ENCODE data around the gene CCRL2. TPM values are rescaled to one million over a fixed set of nuclear protein-coding genes. Genes with fewer than 3 reads are reported as not detected.

CCRL2 gene
- polyA plus RNA-seq, 1 experiment = not detected

DNA sequence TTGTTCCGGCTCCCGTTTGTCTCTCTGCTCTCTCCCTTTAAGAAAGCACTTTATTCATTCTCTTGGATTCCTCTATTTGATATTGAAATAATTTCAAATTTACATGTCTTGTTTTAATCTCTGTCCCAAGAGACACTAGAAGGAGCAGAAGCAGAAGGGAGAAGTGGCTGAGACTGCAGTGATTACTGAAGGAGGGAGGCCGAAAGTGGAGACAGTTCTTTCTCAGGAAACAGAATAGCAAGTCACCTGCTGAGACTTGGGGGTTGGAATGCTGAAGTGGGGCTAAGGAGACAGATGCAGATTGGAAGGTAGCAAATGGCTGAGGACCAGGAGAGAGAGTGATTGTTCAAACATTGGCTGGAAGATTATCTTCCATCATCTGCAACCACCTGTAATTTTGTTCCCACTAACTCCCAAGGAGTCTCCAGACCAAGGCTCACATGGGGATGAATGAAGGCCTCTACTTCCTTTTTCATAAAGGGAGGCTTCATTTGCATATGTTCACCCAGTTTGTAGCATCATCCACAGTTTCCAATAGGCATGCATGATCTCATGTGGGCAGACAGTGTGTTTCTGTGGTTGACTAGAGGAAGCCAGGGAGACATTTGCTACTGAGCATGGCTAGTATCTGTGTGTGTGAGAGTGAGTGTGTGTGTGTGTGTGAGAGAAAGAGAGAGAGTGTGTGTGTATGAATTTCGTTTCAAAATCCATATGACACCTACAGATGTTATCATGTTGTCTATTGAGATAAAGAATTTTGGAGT, 33.7 kb downstream of the CCRL2 start:
- ChIA-PET POLR2A (no interaction called here), CTCF (no interaction called here)
- H3K4me3 ChIP-seq (ENCODE audit: low read depth, low read length) = no peak overlapping the region
- no peak for DNase-seq (ENCODE audit: low read depth)
- H3K36me3 ChIP-seq (ENCODE audit: control insufficient read depth, insufficient read depth, low read length) = no peaks in the 10 kb centered on the region
- peaks cover 6% of the 10 kb centered on the region for H3K27me3 ChIP-seq (ENCODE audit: control insufficient read depth, insufficient read depth, low read length)
- TF ChIP-seq CTCF (IDR thresholded peaks at IDR 0.05; ENCODE audit: insufficient read depth, low read depth, low read length) = no peak

DNA sequence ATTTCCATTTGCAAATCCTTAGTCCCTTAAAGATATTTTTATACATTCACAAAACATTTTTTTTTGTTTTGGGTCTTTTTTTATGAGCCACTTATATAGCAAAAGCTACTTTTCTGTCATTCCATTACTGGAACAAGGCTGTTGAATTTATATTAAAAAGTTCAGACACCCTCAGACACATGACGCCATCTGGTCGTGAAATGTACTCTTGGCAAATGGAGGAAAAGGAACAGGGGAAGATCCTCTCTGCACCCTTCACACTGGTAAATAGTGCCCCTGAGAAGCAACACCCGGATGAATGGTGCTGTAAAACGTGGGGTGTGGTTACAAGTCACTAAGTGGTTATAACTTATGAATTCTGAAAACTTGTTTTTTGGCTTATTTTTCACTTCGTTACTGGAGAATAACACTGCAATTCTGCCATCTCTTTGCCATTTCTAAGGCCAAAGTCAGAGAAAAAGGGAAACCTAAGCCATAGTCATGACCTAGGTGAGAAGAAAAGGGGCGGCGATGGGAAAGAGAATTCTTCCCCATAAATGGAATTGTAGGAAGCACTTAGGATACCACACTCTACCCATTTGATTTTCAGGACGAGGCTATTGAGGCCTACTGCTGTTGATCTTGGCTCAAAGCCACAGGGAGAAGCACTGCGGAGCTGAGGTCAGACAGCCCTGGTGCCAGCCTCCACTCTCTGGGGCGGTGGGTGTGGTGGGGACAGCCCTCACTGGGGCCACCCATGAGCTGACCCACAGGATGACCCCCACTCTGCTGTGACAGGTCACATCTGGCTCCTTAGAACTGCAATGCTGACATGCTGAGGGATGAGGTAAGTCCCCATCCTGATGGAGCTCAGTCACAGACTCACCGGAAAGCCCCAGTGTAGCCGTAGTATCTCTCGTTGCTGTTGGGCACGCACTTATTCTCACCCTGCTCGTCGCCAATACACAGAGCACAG, 35.8 kb downstream of the CCRL2 start:
- DNase-seq (ENCODE audit: low read depth) = no peak
- POLR2A ChIA-PET = no interaction called here

DNA sequence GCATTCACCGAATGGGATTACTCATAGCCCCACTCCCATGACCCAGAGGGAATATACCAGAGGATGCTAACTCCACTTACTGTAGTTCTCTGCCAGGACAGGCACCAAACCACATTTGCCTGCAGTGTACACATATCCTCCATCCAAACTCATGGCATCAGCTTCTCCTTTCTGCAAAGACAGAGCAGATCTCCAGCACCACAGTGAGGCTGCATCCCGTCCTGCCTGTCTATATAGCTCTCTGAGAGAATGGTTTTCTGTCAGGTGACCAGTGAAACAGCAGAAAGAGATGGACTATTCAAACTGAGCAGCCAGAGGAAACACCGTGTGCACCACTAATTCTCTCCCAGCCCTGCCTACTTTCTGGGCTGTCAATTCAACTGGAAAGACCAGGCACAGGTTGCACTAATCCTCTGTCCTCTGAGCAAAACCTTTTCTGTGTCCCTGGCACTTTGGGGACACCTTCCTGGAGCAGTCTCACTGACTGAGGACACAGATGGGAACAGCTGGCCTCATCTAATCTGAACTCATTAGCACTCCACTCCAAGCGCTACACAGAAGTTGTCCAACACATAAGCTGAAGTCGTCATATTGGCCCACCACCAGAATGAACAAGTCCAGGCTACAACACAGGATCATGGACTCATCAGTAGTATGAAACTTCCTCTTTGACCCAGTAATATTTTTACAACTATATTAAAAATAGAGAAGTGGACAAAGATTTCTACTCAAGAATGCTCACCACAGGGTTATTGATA, 40.3 kb downstream of the CCRL2 start:
- ChIA-PET CTCF (no interaction called here), POLR2A (no interaction called here)
- no peak for DNase-seq (ENCODE audit: low read depth)
- H3K4me3 ChIP-seq (ENCODE audit: low read depth, low read length) = no peak overlapping the region
- no peak for TF ChIP-seq CTCF (IDR thresholded peaks at IDR 0.05; ENCODE audit: insufficient read depth, low read depth, low read length)
- H3K27me3 ChIP-seq (ENCODE audit: control insufficient read depth, insufficient read depth, low read length) = peaks cover 4% of the 10 kb centered on the region
- no peaks in the 10 kb centered on the region for H3K36me3 ChIP-seq (ENCODE audit: control insufficient read depth, insufficient read depth, low read length)

More for the DNA sequence above, 35.8 kb downstream of the CCRL2 start:
- Histone ChIP-seq H3K36me3 (ENCODE audit: control insufficient read depth, insufficient read depth, low read length) (no peaks in the 10 kb centered on the region), H3K4me3 (ENCODE audit: low read depth, low read length) (no peak overlapping the region), H3K27me3 (ENCODE audit: control insufficient read depth, insufficient read depth, low read length) (peaks cover 6% of the 10 kb centered on the region; the same call in 1 of the 2 replicates)
- CTCF ChIA-PET = interaction anchor here (0.6 to 1.4 kb wide), 5 partner anchors 12 to 249 kb away, joined by 3 read pairs; no protein-coding TSS in a partner anchor
- TF ChIP-seq CTCF (IDR thresholded peaks at IDR 0.05; ENCODE audit: insufficient read depth, low read depth, low read length) = no peak

DNA sequence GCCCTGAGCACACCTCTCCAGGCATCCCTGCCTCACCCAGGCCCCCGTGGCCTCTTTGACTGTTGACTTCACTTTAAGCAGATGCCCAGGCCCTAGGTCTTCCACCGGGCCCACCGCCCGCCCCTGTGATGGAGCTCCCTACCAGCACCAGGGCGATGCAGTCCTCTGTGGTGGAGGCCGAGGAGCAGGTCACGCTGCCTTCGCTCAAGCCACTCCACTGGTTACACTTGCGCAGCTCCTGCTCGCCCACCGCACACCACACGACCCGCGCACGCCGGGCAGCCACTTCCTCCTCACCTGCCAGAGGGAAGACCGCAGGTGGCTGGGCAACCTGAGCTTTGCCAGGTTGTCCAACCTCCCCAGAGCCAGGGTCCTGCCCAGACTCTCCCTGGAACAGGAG, 41.7 kb downstream of the CCRL2 start:
- no peak for TF ChIP-seq CTCF (IDR thresholded peaks at IDR 0.05; ENCODE audit: insufficient read depth, low read depth, low read length)
- ChIA-PET CTCF (interaction anchor here (0.9 to 1.3 kb wide), 3 partner anchors 49 to 243 kb away, joined by 3 read pairs; partner anchors contain the start of gene CCR5), POLR2A (no interaction called here)

More for the DNA sequence above, 41.7 kb downstream of the CCRL2 start:
- Histone ChIP-seq H3K4me3 (ENCODE audit: low read depth, low read length) (no peak overlapping the region), H3K36me3 (ENCODE audit: control insufficient read depth, insufficient read depth, low read length) (no peaks in the 10 kb centered on the region), H3K27me3 (ENCODE audit: control insufficient read depth, insufficient read depth, low read length) (peaks cover 7% of the 10 kb centered on the region)
- DNase-seq (ENCODE audit: low read depth) = no peak

All from BJ (cell line).